Hematopoietic multipotent progenitor cell treated with erythropoietin and hydrocortisone succinate and interleukin-3 and kit ligand, for 8 days (in vitro differentiated cells): ENCODE data around the gene MCM3AP.
A peak's percentile ranks its signal among the peaks of the same experiment; 100 is the strongest.
"Not testable (repeated sequence)": the region's sequence is repeated elsewhere in the genome, so short reads cannot be mapped to it uniquely, and the experiment has no call there.

Experiments
- DNase-seq: peaks from one replicate; pipeline ENCODE4 v3.0.0-alpha.2; 2015

Gene MCM3AP

DNA sequence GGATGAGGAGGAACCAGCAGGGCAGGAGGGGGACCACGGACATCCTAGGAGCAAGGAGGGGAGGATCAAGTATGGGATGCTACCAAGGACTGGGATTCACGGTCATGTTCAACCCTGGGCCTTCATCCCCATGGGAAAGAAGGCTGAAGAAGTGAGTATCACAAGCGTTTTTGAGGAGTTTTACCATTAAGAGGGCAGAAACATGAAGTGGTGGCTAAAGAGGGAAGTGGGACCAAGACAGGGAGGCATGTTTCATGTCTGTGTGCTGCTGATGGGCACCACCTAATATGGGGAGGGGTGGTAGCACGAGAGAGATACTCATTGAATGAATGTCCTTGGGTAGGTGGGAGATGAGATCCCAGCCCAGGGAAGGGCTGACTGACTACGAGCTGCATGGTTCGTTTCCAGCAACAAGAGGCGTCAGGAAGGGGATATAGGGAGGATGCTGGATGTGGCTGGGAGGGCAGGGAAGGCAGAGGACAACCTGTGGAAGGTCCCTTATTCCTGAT lies 45.5 kb downstream of the MCM3AP start:
- DNase-seq, result no peak

GRCh38 chr21:46237474-46237873 lies 47.9 kb downstream of the MCM3AP start:
- no peak for DNase-seq

- no peak for DNase-seq
Observed at GRCh38 chr21:46234436-46234950, 50.9 kb downstream of the MCM3AP start.

- DNase-seq, result no peak
Observed at GRCh38 chr21:46229923-46230260, 55.5 kb downstream of the MCM3AP start.

DNA sequence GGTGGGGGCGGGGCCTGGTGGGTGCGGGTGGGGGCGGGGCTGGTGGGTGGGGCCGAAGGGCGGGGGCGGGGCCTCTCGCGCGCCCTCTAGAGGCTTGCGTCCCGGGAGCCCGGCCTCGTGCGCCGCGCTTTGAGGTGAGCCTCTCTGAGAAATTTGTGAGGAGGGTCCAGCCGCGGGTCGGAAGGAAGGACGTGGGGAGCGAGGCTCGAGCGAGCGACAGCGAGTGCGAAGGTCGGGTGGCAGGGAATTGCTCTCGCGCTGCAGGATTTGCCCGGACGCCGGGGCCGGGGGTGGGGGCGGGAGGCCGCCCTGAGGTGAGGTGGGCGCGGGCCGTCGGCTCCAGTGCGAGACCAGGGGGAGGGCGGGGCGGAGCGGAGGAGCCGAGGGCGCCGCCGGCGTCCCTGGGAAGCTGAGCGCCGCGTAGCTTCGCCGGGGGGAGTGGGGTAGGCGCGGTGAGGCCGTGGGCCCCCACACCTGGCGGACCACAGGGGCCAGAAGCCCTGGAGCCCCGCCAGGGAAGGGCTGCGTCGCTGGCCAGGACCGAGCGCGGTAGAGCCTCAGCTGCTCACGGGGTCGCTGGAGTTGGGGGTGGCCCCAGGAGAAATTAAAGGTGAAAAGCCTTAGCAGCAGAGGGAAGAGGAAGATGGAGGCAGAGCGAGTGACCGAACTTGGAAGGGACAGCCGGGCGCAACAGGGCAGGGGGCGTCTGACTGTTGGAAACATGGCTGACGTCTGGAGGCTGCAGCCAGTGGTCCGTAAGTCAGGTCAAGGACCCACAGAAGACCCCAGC lies 56.1 kb downstream of the MCM3AP start:
- DNase-seq, result no peak

- DNase-seq, result peak; percentile 98
Observed at GRCh38 chr21:46228345-46229051, 56.9 kb downstream of the MCM3AP start, which contains the start of gene LSS. Gene LSS, minus strand, starts transcription at chr21:46228774. Its CDS starts 29 bp downstream, at chr21:46228745.

DNA sequence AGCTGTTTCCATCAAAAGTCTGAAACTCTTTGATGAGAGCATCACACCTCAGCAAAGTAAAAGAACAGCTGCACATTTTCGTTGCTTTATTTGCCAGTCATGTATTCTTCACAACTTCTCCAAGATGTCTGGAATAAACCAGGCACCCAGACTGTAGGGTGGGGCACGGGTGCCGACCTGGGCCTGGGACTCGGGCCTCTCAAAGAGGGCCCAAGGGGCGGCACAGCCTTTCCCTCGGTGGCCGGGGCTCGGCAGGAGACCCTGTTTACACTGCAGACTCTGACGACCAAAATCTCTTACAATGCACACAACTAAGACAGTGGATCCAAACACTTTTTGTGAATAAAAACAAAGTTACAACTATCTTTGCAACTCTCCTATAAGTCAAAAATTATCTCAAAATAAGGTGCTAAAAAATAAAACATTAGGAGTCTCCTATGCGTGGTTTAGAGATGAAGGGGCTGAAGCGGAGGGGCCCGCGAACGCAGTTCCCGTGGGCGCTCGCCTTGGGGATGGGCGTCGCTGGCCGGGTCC lies 57.5 kb downstream of the MCM3AP start:
- no peak for DNase-seq

- DNase-seq, result peak; percentile 73
Observed at GRCh38 chr21:46226920-46227599, 58.4 kb downstream of the MCM3AP start.

DNA sequence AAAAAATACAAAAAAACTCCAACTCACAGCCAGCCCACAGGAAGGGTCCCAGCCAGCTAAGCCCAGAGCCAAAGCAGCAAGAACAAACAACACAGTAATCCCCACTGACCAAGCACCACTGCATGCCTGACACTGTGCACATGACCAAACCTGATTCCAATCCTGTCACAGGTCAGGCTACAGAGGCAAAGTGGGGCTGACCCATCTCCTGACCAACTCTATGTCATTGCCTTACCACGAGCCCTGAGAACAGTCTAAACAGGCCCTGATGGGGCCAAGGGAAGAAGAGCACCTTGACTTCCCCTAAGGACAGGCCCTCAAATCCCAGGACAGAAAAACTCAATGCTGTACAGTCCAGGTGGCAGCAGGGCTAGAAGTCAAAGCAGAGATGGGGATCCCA lies 59.3 kb downstream of the MCM3AP start:
- no peak for DNase-seq

GRCh38 chr21:46223661-46224060 lies 61.8 kb downstream of the MCM3AP start:
- not testable (repeated sequence) for DNase-seq

- no peak for DNase-seq
Observed at GRCh38 chr21:46223217-46223616, 62.2 kb downstream of the MCM3AP start.

GRCh38 chr21:46222436-46223116 lies 62.8 kb downstream of the MCM3AP start:
- no peak for DNase-seq

DNA sequence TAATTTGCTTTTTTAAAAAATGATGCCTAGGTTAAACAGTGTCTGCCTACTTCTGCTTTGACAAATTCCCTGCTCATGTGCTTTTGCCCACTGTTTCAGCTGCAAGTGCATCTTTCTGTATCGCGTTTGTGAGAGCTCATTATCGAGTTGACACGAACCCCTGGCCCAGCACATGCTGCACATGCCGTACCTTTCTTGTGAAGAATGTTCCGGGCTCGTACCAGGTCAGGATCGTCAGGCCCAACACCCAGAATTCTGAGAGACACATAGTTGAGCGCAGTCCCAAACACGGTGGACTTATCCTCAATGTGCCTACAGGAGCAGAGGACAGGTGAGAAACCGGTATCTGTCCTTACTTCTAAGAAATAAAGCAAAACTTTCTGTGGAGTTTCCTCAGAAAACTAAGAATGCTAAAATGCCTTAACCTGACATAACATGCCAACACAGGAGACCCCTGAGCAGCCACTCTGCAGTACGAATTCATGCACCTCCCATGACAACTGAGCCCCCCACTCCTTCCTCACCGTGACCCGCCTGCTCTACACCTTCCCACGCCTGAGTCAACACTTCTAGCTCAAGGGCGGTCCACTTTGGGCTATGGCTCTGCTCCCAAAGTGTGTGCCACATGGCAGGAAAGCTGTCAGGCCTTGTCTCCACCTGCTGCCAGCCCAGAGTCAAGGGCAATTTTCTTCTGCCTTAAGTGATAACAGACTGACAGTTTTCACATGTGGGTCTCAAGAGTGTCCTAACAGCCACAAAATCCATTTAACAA lies 63.6 kb downstream of the MCM3AP start:
- DNase-seq, result no peak

DNA sequence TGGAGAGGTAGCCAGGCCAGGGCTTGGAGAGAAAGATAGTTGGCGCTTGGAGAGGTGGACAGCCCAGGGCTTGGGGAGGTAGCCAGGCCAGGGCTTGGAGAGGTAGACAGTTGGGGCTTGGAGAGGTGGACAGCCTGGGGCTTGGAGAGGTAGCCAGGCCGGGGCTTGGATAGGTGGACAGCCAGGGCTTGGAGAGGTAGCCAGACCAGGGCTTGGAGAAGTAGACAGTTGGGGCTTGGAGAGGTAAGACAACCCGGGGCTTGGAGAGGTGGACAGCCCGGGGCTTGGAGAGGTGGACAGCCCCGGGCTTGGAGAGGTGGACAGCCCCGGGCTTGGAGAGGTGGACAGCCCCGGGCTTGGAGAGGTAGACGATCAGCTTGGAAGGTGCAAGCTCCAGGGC lies 64.6 kb downstream of the MCM3AP start:
- no peak for DNase-seq

- DNase-seq, result no peak
Observed at GRCh38 chr21:46220275-46220810, 65.1 kb downstream of the MCM3AP start.

- DNase-seq, result no peak
Observed at GRCh38 chr21:46219591-46220239, 65.7 kb downstream of the MCM3AP start.

DNA sequence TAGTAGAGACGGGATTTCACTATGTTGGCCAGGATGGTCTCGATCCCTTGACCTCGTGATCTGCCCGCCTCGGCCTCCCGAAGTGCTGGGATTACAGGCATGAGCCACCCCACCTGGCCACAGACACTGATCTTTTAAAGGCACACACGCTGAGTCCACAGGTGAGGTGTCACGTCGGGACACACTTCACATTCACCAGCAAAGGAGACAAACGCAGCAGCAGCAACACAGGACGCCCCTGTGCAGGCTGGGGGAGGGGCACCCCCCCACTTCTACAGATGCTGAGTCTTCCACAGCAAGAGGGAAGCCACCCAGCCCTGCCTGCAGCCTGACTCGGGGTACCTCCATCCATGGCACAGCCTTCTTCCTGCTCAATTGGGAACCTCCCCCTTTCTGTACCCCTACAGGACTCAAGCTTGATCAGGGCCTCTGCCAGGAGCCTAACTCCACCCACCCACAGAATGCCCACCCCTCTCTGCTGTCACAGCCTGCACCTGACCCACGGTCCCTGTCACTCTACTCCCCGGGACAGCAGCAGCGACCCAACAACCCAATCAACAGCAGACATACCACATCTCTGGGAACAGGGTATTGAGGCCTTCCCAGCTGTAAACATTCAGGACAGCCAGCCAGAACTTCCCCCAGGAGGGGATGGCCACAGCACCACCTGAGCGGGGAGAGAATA lies 66.4 kb downstream of the MCM3AP start:
- no peak for DNase-seq

DNA sequence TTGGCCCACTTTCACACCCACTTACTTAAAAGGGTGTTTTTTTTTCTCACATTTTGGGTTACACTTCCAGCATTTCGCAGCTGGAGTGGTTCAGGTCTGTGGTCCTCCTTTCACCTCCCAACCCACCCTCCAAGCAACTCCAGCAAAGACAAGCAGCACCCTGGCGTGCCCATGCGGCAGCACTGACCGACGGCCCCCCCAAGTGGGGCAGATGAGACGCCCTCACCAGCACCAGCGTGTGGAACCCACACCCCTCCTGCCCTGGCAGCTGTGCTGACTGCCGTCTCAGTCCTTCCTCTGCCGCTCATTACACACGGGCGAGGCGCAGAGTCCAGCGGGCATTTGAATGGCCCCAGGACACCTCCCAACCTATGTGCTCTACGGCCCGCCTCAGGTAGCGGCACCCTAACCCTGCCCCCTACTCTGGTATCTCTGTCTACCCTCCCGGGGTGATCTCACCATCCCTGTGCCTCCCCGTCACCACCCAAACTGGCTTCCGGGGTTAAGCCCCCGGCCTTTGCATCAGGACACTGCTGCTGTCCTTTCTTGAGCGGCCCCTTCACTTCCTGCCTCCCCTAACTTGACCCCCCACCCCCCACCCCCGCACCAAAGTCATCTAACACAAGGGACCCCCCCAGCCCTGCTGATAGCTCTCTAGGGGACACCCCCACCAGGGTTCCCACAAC lies 67.8 kb downstream of the MCM3AP start:
- no peak for DNase-seq

GRCh38 chr21:46216132-46216747 lies 69.2 kb downstream of the MCM3AP start:
- no peak for DNase-seq
